ENCODE results near the gene ZMYND11.

Gene ZMYND11

DNA sequence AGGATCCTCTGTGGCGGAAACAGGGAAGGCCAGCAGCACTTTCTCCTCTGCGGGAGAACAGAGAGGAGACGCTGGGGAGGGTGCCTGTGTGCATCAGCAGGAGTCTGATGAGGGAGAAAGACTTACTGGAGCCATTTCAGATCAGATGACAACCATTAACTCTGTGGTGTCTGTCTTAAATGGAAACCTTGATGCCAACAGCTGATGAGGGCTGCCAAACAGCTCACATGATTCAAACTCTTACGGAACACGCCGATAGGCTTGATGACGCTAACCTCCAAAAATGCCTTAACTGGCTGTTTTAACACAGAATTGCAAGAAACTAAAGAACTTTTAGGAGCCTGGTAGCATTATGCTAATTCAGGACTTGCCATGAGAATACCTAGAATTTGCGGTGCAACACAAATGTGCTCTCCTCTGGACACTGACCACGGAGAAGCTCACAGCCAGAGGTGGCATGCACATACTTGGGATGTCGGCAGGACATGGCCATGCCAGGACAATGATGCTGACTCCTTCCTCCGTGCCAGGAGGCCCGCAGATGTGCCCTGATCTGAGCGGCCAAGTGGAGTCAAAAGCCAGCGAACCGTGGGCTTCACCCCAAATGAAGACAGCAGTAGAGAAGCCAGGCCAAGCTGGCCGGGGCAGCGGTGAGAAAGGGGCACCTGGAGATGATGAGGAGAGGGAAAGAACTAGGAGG lies 154.9 kb downstream of the ZMYND11 start (continued):
- TF ChIP-seq, protein P1, sequence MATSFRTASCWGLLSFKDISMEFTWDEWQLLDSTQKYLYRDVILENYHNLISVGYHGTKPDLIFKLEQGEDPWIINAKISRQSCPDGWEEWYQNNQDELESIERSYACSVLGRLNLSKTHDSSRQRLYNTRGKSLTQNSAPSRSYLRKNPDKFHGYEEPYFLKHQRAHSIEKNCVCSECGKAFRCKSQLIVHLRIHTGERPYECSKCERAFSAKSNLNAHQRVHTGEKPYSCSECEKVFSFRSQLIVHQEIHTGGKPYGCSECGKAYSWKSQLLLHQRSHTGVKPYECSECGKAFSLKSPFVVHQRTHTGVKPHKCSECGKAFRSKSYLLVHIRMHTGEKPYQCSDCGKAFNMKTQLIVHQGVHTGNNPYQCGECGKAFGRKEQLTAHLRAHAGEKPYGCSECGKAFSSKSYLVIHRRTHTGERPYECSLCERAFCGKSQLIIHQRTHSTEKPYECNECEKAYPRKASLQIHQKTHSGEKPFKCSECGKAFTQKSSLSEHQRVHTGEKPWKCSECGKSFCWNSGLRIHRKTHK (tag by site-specific recombination; IDR thresholded peaks at IDR 0.05): no peak
- TF ChIP-seq ZNF544 (tag by site-specific recombination; IDR thresholded peaks at IDR 0.05): no peak
- no peak for TF ChIP-seq ZNF514 (tag by site-specific recombination; IDR thresholded peaks at IDR 0.05)
- TF ChIP-seq, protein P2, sequence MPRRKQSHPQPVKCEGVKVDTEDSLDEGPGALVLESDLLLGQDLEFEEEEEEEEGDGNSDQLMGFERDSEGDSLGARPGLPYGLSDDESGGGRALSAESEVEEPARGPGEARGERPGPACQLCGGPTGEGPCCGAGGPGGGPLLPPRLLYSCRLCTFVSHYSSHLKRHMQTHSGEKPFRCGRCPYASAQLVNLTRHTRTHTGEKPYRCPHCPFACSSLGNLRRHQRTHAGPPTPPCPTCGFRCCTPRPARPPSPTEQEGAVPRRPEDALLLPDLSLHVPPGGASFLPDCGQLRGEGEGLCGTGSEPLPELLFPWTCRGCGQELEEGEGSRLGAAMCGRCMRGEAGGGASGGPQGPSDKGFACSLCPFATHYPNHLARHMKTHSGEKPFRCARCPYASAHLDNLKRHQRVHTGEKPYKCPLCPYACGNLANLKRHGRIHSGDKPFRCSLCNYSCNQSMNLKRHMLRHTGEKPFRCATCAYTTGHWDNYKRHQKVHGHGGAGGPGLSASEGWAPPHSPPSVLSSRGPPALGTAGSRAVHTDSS (tag by site-specific recombination; IDR thresholded peaks at IDR 0.05): no peak
- no peak for TF ChIP-seq ZNF558 (tag by site-specific recombination; IDR thresholded peaks at IDR 0.05)
- no peak for TF ChIP-seq ZNF624 (tag by site-specific recombination; IDR thresholded peaks at IDR 0.05)

DNA sequence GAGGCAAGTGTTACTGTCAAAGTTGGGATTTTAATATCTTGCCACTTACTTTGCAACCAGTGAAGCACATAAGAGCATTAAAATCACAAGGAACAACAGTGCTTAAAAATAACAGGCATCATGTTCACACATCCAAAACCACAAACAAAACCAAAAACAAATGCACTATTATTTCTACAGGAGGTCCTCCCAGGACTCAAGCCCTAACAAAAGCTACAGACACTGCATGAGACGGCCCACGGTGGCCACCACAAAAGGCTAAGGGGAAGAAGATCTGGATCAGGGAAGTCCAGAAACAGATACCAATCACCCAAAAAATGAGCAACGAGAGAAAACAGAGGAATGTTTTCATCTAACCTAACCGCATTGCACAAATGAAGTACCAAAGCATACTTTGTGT lies 158.4 kb downstream of the ZMYND11 start:
- Histone ChIP-seq H3K4me3 (ENCODE audit: low read depth, low read length) (no peak overlapping the region), H3K9me3 (ENCODE audit: control insufficient read depth, insufficient read depth, low read depth, low read length) (no peaks in the 10 kb centered on the region), H3K27ac (ENCODE audit: extremely low read depth, low read depth, low read length) (no peak overlapping the region), H3K4me1 (ENCODE audit: control insufficient read depth, insufficient read depth, low read length) (no peaks in the 10 kb centered on the region), H3K36me3 (ENCODE audit: control insufficient read depth in 2 of 2, insufficient read depth in 1 of 2, low read length in 2 of 2) (peaks cover 4 to 17% of the 10 kb centered on the region in 2 experiments; a peak in 2 of 3 replicates)
- CTCF ChIA-PET: no interaction called here
- TF ChIP-seq, protein P3, sequence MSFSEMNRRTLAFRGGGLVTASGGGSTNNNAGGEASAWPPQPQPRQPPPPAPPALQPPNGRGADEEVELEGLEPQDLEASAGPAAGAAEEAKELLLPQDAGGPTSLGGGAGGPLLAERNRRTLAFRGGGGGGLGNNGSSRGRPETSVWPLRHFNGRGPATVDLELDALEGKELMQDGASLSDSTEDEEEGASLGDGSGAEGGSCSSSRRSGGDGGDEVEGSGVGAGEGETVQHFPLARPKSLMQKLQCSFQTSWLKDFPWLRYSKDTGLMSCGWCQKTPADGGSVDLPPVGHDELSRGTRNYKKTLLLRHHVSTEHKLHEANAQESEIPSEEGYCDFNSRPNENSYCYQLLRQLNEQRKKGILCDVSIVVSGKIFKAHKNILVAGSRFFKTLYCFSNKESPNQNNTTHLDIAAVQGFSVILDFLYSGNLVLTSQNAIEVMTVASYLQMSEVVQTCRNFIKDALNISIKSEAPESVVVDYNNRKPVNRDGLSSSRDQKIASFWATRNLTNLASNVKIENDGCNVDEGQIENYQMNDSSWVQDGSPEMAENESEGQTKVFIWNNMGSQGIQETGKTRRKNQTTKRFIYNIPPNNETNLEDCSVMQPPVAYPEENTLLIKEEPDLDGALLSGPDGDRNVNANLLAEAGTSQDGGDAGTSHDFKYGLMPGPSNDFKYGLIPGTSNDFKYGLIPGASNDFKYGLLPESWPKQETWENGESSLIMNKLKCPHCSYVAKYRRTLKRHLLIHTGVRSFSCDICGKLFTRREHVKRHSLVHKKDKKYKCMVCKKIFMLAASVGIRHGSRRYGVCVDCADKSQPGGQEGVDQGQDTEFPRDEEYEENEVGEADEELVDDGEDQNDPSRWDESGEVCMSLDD (tag by site-specific recombination; IDR thresholded peaks at IDR 0.05): no peak
- no peak for TF ChIP-seq GFI1B (tag by site-specific recombination; IDR thresholded peaks at IDR 0.05)
- TF ChIP-seq, protein P4, sequence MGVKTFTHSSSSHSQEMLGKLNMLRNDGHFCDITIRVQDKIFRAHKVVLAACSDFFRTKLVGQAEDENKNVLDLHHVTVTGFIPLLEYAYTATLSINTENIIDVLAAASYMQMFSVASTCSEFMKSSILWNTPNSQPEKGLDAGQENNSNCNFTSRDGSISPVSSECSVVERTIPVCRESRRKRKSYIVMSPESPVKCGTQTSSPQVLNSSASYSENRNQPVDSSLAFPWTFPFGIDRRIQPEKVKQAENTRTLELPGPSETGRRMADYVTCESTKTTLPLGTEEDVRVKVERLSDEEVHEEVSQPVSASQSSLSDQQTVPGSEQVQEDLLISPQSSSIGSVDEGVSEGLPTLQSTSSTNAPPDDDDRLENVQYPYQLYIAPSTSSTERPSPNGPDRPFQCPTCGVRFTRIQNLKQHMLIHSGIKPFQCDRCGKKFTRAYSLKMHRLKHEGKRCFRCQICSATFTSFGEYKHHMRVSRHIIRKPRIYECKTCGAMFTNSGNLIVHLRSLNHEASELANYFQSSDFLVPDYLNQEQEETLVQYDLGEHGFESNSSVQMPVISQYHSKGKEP (tag by site-specific recombination; IDR thresholded peaks at IDR 0.05): no peak
- TF ChIP-seq OSR2 (tag by site-specific recombination; IDR thresholded peaks at IDR 0.05): no peak
- no peak for TF ChIP-seq ZNF48 (tag by site-specific recombination; IDR thresholded peaks at IDR 0.05)
- TF ChIP-seq ZNF341 (tag by site-specific recombination; IDR thresholded peaks at IDR 0.05; ENCODE audit: low read depth): no peak
- TF ChIP-seq ZNF837 (tag by site-specific recombination; IDR thresholded peaks at IDR 0.05): no peak
- TF ChIP-seq, protein P5, sequence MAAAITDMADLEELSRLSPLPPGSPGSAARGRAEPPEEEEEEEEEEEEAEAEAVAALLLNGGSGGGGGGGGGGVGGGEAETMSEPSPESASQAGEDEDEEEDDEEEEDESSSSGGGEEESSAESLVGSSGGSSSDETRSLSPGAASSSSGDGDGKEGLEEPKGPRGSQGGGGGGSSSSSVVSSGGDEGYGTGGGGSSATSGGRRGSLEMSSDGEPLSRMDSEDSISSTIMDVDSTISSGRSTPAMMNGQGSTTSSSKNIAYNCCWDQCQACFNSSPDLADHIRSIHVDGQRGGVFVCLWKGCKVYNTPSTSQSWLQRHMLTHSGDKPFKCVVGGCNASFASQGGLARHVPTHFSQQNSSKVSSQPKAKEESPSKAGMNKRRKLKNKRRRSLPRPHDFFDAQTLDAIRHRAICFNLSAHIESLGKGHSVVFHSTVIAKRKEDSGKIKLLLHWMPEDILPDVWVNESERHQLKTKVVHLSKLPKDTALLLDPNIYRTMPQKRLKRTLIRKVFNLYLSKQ (tag by site-specific recombination; IDR thresholded peaks at IDR 0.05; ENCODE audit: borderline replicate concordance): no peak
- POLR2A ChIA-PET: no interaction called here
